ENCODE results near the gene ZNF384.

Gene ZNF384

DNA sequence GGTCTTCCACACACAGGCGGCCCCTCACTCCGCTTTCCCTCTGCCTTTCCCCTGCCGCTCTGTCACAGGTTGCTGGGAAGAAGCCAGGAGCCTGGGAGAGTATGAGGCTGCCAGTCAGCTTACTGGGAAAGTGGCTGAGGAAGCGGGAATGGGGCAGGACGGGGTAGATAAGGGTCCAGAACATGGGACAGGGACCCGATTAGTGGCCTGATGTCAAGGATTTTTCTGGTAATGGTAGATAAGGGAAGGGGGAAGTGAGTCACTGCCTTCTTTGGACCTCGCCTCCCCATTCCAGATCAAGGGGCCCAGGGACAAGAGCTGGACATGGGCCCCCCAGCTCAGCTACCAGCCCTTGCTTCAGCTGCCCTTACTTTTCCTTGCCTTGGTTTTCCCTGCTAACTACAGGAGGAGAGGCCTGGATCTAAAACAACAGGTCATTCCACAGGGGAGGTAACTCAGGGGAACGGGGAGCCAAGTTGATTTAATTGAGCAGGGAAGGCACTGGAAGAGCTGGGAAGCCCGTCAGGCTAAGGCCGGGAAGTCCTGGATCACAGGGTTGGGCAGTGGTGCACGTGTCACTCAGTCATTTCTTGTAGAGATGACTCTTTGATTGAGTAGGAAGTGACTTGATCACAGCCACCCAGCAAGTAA, 49.9 kb downstream of the ZNF384 start:
- TF ChIP-seq, protein P1, sequence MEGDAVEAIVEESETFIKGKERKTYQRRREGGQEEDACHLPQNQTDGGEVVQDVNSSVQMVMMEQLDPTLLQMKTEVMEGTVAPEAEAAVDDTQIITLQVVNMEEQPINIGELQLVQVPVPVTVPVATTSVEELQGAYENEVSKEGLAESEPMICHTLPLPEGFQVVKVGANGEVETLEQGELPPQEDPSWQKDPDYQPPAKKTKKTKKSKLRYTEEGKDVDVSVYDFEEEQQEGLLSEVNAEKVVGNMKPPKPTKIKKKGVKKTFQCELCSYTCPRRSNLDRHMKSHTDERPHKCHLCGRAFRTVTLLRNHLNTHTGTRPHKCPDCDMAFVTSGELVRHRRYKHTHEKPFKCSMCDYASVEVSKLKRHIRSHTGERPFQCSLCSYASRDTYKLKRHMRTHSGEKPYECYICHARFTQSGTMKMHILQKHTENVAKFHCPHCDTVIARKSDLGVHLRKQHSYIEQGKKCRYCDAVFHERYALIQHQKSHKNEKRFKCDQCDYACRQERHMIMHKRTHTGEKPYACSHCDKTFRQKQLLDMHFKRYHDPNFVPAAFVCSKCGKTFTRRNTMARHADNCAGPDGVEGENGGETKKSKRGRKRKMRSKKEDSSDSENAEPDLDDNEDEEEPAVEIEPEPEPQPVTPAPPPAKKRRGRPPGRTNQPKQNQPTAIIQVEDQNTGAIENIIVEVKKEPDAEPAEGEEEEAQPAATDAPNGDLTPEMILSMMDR (IDR thresholded peaks at IDR 0.05; ENCODE audit: extremely low read depth, insufficient read depth, missing control alignments), result no peak
- in situ Hi-C loops (cut with MboI; ENCODE audit: low pct_unique_long_range_greater_than_20kb, low sequenced_read_pairs, unreplicated experiment), result no loop called here
- DNase-seq (ENCODE audit: low spot score), result no peak

DNA sequence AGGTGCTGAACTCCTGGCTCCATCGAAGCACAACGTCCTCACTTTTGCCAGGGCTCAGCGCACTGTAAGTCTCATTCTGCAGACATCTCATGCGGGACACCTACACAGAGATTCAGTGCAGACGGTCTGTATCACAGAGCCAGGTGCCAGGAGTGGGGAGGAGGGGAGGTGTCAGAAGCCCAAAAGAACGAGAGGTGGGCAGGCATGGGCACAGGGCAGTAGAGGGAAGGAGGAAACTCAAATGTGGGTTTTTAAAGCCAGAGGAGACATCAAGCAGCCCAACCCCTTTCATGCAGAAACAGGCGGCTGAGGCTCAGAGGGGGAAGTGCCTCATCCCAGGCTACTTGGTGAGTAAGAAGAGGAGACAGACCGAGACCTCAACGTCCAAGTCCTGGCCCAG, 50.9 kb downstream of the ZNF384 start:
- DNase-seq (ENCODE audit: low spot score), result no peak
- in situ Hi-C loops (cut with MboI; ENCODE audit: low pct_unique_long_range_greater_than_20kb, low sequenced_read_pairs, unreplicated experiment), result no loop called here
- TF ChIP-seq, protein P1 (IDR thresholded peaks at IDR 0.05; ENCODE audit: extremely low read depth, insufficient read depth, missing control alignments), result no peak

DNA sequence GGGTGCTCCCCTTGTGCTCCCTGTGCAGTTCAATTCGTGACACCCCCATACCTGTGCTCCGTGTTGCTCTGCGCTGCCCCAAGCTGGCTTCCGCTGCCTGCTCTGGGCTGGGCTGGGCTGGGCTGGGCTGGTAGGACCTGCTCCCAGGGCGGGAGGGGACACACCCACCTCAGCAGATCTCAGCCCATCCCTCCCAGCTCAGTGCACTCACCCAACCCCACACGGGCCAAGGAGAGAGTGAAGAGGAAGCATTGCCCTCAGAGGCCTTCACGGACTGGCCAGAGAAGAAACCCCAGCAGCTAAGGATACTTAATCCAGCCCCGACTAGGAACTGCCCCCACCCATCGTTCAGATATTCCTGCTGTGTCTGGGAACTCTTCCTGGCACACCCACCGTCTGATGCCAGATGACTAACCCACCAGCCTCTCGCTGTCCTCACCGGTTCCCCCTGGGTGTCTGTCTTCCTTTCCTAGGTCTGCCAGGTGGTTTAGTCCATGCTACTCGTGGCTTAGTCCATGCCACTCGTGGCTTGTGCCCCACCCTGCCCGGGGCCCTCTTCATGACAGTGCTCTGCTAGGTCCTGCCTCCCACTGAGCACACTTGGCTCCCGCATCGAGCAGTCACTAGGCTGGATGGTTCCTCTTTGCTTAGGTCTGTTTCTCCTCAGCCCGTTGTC, 53.2 kb downstream of the ZNF384 start, which contains the start of gene LPAR5:
Gene LPAR5 (minus strand): TSS at position 104 of the 676 bp plus-strand sequence. CDS start 14,711 bp downstream, outside the sequence.
- TF ChIP-seq, protein P1 (IDR thresholded peaks at IDR 0.05; ENCODE audit: extremely low read depth, insufficient read depth, missing control alignments), result no peak
- peak; percentile 48 for DNase-seq (ENCODE audit: low spot score)
- in situ Hi-C loops (cut with MboI; ENCODE audit: low pct_unique_long_range_greater_than_20kb, low sequenced_read_pairs, unreplicated experiment), result no loop called here

DNA sequence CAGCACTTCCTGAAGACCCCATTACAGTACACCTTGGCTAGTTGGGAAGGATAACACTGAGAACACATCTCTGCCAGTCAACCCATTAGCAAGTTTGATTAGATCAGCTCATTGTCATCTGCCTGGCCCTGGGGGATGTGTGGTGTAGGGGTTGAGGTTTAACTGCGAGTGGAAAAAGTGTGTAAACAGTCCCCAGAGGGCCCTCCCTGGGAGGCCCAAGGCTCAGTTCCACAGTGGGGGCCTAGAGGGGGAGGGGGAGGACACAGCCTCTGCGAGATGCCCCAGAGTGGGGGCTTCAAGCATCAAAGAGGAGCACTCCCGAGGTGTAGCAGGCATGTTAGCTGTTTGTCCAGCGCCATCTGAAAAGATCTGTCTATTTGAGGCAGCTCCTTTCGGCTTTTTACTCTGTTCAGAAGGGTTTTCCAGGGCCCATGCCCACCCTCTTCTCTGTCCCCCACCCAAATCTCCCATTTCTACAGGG, 53.8 kb downstream of the ZNF384 start:
- TF ChIP-seq, protein P1 (IDR thresholded peaks at IDR 0.05; ENCODE audit: extremely low read depth, insufficient read depth, missing control alignments), result no peak
- in situ Hi-C loops (cut with MboI; ENCODE audit: low pct_unique_long_range_greater_than_20kb, low sequenced_read_pairs, unreplicated experiment), result no loop called here
- DNase-seq (ENCODE audit: low spot score), result peak; percentile 58

DNA sequence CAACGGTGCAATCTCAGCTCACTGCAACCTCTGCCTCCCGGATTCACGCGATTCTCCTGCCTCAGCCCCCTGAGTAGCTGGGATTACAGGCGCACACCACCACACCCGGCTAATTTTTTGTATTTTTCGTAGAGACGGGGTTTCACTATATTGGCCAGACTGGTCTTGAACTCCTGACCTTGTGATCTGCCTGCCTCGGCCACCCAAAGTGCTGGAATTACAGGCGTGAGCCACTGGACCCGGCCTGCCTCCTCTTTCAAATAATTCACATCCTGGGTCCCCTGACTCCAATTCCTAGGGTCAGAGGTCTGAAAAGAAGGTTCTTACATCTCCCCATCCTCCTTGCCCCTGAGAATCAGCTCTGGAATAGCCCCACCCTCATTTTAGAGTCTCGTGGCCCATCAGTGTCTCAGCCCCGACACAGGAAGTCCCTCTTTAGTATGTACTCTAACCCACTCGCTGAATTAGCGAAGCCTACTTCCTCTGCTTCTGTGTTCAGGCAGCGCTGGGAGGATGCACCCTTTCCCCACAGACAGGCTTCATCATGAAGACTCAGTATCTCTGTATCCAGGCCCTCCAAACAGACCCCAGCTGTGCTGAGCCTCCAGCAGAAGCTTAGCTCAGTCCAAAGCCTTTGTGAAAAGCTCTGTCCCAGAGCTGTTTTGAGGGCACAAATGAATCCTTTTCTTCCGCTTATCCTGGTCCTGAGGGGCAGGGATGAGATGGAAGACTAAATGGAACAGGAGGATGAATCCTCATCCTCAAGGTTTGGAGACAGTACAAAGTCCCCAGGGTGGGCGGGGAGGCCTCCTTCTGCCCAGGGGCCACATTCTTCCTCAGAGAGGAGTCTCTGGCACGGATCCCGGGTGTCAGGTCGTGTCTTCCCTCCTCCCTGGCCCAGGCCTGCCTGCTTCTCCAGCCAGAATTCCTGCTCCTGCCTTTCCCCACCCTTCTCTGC, 56.9 kb downstream of the ZNF384 start:
- in situ Hi-C loops (cut with MboI; ENCODE audit: low pct_unique_long_range_greater_than_20kb, low sequenced_read_pairs, unreplicated experiment), result no loop called here
- TF ChIP-seq, protein P1 (IDR thresholded peaks at IDR 0.05; ENCODE audit: extremely low read depth, insufficient read depth, missing control alignments), result no peak
- peak; percentile 74 for DNase-seq (ENCODE audit: low spot score)

DNA sequence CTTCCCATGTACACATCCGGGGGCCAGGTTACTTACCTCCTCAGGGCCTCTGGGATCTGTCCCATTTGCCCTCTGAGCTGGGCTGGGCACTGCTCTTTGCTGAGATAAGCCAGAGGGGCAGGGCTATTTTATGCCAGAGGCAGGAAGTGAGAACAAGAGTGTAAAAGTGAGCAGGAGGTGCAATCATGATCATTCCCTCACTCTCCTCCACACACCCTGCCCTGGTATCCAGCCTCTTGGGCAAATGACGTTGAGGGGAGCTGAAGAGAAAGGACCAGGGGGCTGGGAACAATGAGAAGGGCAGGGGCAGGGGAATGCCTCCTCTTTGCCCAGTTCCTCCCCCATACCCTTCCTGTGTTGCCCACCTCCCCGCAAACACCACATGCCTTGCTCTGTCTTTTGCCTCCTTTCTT, 57.6 kb downstream of the ZNF384 start:
- TF ChIP-seq, protein P1 (IDR thresholded peaks at IDR 0.05; ENCODE audit: extremely low read depth, insufficient read depth, missing control alignments), result no peak

More for the DNA sequence above, 57.6 kb downstream of the ZNF384 start:
- DNase-seq (ENCODE audit: low spot score), result no peak
- in situ Hi-C loops (cut with MboI; ENCODE audit: low pct_unique_long_range_greater_than_20kb, low sequenced_read_pairs, unreplicated experiment), result no loop called here
